ENCODE results near the gene SKI. TPM values are rescaled to one million over a fixed set of nuclear protein-coding genes. Genes with fewer than 3 reads are reported as not detected.

SKI gene
- total and polyA plus RNA-seq, 2 of the 8 experiments (the other 6 are each of a cell fraction or from before 2014, with no cell fraction given) = 8.3 to 87.6 TPM

GRCh38 chr1:2290171-2290578, 62.1 kb downstream of the SKI start:
- Histone ChIP-seq H3K79me1 (ENCODE audit: low read depth, low read length) (peaks cover 28% of the 10 kb centered on the region), H4K5ac (ENCODE audit: insufficient read length, low read depth, low read length) (no peak overlapping the region), H4K91ac (replicated peaks; ENCODE audit: insufficient read length, low read length) (no peak overlapping the region), H3K9me3 (ENCODE audit: insufficient read depth in 2 of 2, low read depth in 1 of 2, low read length in 1 of 2) (no peaks in the 10 kb centered on the region), H2AFZ (ENCODE audit: low read length) (no peak overlapping the region), H3K14ac (ENCODE audit: insufficient read length) (no peak overlapping the region), H4K20me1 (replicated peaks in 1 of 2; ENCODE audit: control insufficient read depth in 1 of 2, insufficient read depth in 2 of 2, low read length in 2 of 2) (peaks cover 24 to 41% of the 10 kb centered on the region in 2 experiments), H3K4me2 (ENCODE audit: insufficient read depth in 1 of 2, low read depth in 2 of 2, low read length in 2 of 2) (no peak overlapping the region), H2BK20ac (ENCODE audit: low read length) (no peak overlapping the region), H3K23ac (ENCODE audit: insufficient read length) (no peak overlapping the region), H3K4me1 (replicated peaks in 1 of 4; ENCODE audit: control insufficient read depth in 3 of 4, insufficient read depth in 4 of 4, low read length in 3 of 4) (peaks cover 0 to 25% (median 17%) of the 10 kb centered on the region in 4 experiments; a peak in 5 of 7 replicates), H3K18ac (ENCODE audit: extremely low read depth, low read length) (no peak overlapping the region), H3K79me2 (ENCODE audit: control insufficient read depth in 1 of 2, insufficient read depth in 2 of 2, low read length in 2 of 2) (peaks cover 16 to 91% of the 10 kb centered on the region in 2 experiments; a peak in 3 of 4 replicates), H2BK15ac (ENCODE audit: low read length) (no peak overlapping the region), H2BK12ac (ENCODE audit: low read depth, low read length) (no peak overlapping the region), H3K23me2 (ENCODE audit: low read depth, low read length) (no peaks in the 10 kb centered on the region), H3K36me3 (ENCODE audit: control insufficient read depth in 2 of 4, insufficient read depth in 4 of 4, low read length in 3 of 4) (no peaks in the 10 kb centered on the region), H2BK5ac (ENCODE audit: low read depth, low read length) (peak overlapping the region; percentile 35; the same call in 1 of the 2 replicates), H4K8ac (ENCODE audit: extremely low read depth, insufficient read depth, low read length) (no peak overlapping the region; the same call in none of the 2 replicates), H3K27me3 (replicated peaks in 1 of 4; ENCODE audit: control insufficient read depth in 3 of 4, extremely low read depth in 1 of 4, insufficient read depth in 3 of 4, low read length in 3 of 4) (no peaks in the 10 kb centered on the region), H3K56ac (replicated peaks; ENCODE audit: insufficient read length, low read depth, low read length) (no peak overlapping the region), H3K4me3 (ENCODE audit: extremely low read depth in 1 of 4, insufficient read depth in 2 of 4, low read depth in 3 of 4, low read length in 4 of 4) (no peak overlapping the region), H2BK120ac (replicated peaks; ENCODE audit: low read depth, low read length) (no peak overlapping the region), H2AK5ac (ENCODE audit: low read depth, low read length) (no peak overlapping the region), H3K9ac (replicated peaks in 1 of 4; ENCODE audit: extremely low read depth in 1 of 4, low read depth in 3 of 4, low read length in 3 of 4) (no peak overlapping the region), H3K27ac (ENCODE audit: low read depth, low read length) (no peak overlapping the region; the same call in 1 of the 2 replicates), H3K4ac (replicated peaks; ENCODE audit: insufficient read length, low read depth, low read length) (no peak overlapping the region)
- FAIRE-seq = no peak
- WGBS, 2 experiments (ENCODE audit: extremely low coverage in 1 of 2, insufficient coverage in 1 of 2, insufficient read length in 1 of 2, insufficient replicate concordance in 2 of 2, low coverage in 1 of 2, low lambda C conversion rate in 2 of 2, missing lambda C conversion rate in 1 of 2) = 83% methylated on average over 6 of the region's 7 CpGs; no CpG with 5 or more reads in 1 of the 2 experiments
- CTCF ChIA-PET (ENCODE audit: partially characterized antibody) = interaction anchor here (0.6 to 2.7 kb wide), 4 partner anchors 16 to 389 kb away, joined by 3 to 6 read pairs (median 4); no protein-coding TSS in a partner anchor
- DNase-seq (ENCODE audit: low read depth in 1 of 2, low spot score in 2 of 2) = no peak
- POLR2A ChIA-PET (ENCODE audit: partially characterized antibody) = interaction anchor here (1.6 to 1.8 kb wide), 2 partner anchors 22 to 42 kb away, joined by 3 to 4 read pairs; no protein-coding TSS in a partner anchor
- TF ChIP-seq CEBPB (IDR thresholded peaks at IDR 0.05; ENCODE audit: low read depth, low read length) (no peak), SIRT6 (IDR thresholded peaks at IDR 0.05; ENCODE audit: low read length) (no peak), NRF1 (IDR thresholded peaks at IDR 0.05; ENCODE audit: low read depth, low read length) (no peak), EP300 (IDR thresholded peaks at IDR 0.05; ENCODE audit: borderline replicate concordance in 1 of 2, low read depth in 2 of 2, low read length in 2 of 2) (no peak), ASH2L (IDR thresholded peaks at IDR 0.05; ENCODE audit: low read length) (no peak), TCF12 (IDR thresholded peaks at IDR 0.05; ENCODE audit: low read depth, low read length) (no peak), MAFK (IDR thresholded peaks at IDR 0.05; ENCODE audit: low read depth, low read length) (no peak), TAF1 (IDR thresholded peaks at IDR 0.05; ENCODE audit: low read depth, low read length) (no peak), CHD1 (IDR thresholded peaks at IDR 0.05; ENCODE audit: low read depth, low read length) (no peak), TBP (IDR thresholded peaks at IDR 0.05; ENCODE audit: low read depth, low read length) (no peak), ATF2 (IDR thresholded peaks at IDR 0.05; ENCODE audit: low read length) (no peak), CTBP2 (IDR thresholded peaks at IDR 0.05; ENCODE audit: borderline replicate concordance, insufficient read depth, insufficient read length, low read length) (no peak), JUND (IDR thresholded peaks at IDR 0.05; ENCODE audit: low read length) (no peak)

All from H1 (cell line).